Stimulated activated CD8-positive, alpha-beta memory T cell treated with anti-CD3 and anti-CD28 coated beads, Interleukin-12 subunit alpha, Interleukin-12 subunit beta, amount 100 ng/mL, for 4 hours (primary cell): Measurements from ENCODE around the gene HS6ST1.

Experiments
- DNase-seq: peaks from one replicate; pipeline ENCODE4 v3.0.0-alpha.2; 2020; ENCODE audit warnings: low read depth

Gene HS6ST1

GRCh38 chr2:128310094-128310716 is 8.5 kb downstream of the HS6ST1 start:
- DNase-seq, result no peak

GRCh38 chr2:128309280-128310093 is 9.2 kb downstream of the HS6ST1 start:
- no peak for DNase-seq

- DNase-seq, result no peak
Observed at GRCh38 chr2:128308889-128309279, 9.8 kb downstream of the HS6ST1 start.

GRCh38 chr2:128308284-128308731 is 10.4 kb downstream of the HS6ST1 start:
- DNase-seq, result no peak

- DNase-seq, result no peak
Observed at GRCh38 chr2:128307595-128307994, 11.1 kb downstream of the HS6ST1 start.

- no peak for DNase-seq
Observed at GRCh38 chr2:128306931-128307460, 11.7 kb downstream of the HS6ST1 start.

GRCh38 chr2:128306081-128306930 is 12.4 kb downstream of the HS6ST1 start:
- no peak for DNase-seq

- no peak for DNase-seq
Observed at GRCh38 chr2:128305555-128306080, 13.1 kb downstream of the HS6ST1 start.

GRCh38 chr2:128304715-128305554 is 13.7 kb downstream of the HS6ST1 start:
- DNase-seq, result no peak

GRCh38 chr2:128304330-128304714 is 14.3 kb downstream of the HS6ST1 start:
- no peak for DNase-seq

- no peak for DNase-seq
Observed at GRCh38 chr2:128303911-128304310, 14.8 kb downstream of the HS6ST1 start.

- DNase-seq, result no peak
Observed at GRCh38 chr2:128303095-128303791, 15.4 kb downstream of the HS6ST1 start.

- DNase-seq, result no peak
Observed at GRCh38 chr2:128302744-128303067, 16.0 kb downstream of the HS6ST1 start.

GRCh38 chr2:128302011-128302743 is 16.5 kb downstream of the HS6ST1 start:
- no peak for DNase-seq

GRCh38 chr2:128301501-128301966 is 17.1 kb downstream of the HS6ST1 start:
- DNase-seq, result no peak

GRCh38 chr2:128301021-128301420 is 17.6 kb downstream of the HS6ST1 start:
- DNase-seq, result no peak

- DNase-seq, result no peak
Observed at GRCh38 chr2:128300151-128301020, 18.3 kb downstream of the HS6ST1 start.

- DNase-seq, result no peak
Observed at GRCh38 chr2:128299628-128300027, 19.0 kb downstream of the HS6ST1 start.
